GM23338 (cell line): ENCODE data around the gene NKAIN2.

Experiments
- CREB1 ChIP-seq: fragments of 250-450 bp; sonication (Bioruptor Pico); IDR thresholded peaks from 2 replicates; pipeline ENCODE4 v1.5.0; 2020; ENCODE audit warnings: low read depth, mild to moderate bottlenecking, moderate library complexity
- EZH2 ChIP-seq: fragments of 200-600 bp; sonication (generic); IDR thresholded peaks from one replicate; pipeline ENCODE4 v1.8.0; 2017; ENCODE audit warnings: antibody characterized with exemption, mild to moderate bottlenecking, low read depth; ENCODE audit not compliant: unreplicated experiment
- EZH2phosphoT487 ChIP-seq: fragments of 200-600 bp; sonication (generic); IDR thresholded peaks from one replicate; pipeline ENCODE4 v1.8.1; 2018; ENCODE audit warnings: antibody characterized with exemption; ENCODE audit not compliant: unreplicated experiment
- JUNB ChIP-seq: IDR thresholded peaks from one replicate; pipeline ENCODE4 v1.6.1; 2016; ENCODE audit warnings: antibody characterized with exemption; ENCODE audit not compliant: unreplicated experiment
- POLR2AphosphoS5 ChIP-seq: IDR thresholded peaks from 2 replicates; pipeline ENCODE4 v1.6.1; 2016; ENCODE audit warnings: antibody characterized with exemption, low read depth
- ZNF114 ChIP-seq: fragments of 250-450 bp; sonication (Bioruptor Pico); IDR thresholded peaks from 2 replicates; pipeline ENCODE4 v1.5.0; 2020; ENCODE audit warnings: mild to moderate bottlenecking, moderate library complexity
- TF ChIP-seq, protein P1 (sequence below), 2 experiments: fragments of 200-600 bp in 1 of 2; sonication (generic) in 1 of 2; conservative IDR thresholded peaks; 2 replicates each; pipeline versions ENCODE4 v1.5.1 to v1.6.1; 2016 to 2017; ENCODE audit warnings: antibody characterized with exemption in 2 of 2, low read depth in 2 of 2, mild to moderate bottlenecking in 2 of 2, moderate library complexity in 1 of 2
- TF ChIP-seq, protein P2 (sequence below): IDR thresholded peaks from one replicate; pipeline ENCODE4 v1.6.1; 2018; ENCODE audit warnings: antibody characterized with exemption; ENCODE audit not compliant: unreplicated experiment
- TF ChIP-seq, protein P3 (sequence below): fragments of 250-450 bp; sonication (Bioruptor Pico); IDR thresholded peaks from 2 replicates; pipeline ENCODE4 v1.5.0; 2020; ENCODE audit warnings: mild to moderate bottlenecking, moderate library complexity

DNA sequence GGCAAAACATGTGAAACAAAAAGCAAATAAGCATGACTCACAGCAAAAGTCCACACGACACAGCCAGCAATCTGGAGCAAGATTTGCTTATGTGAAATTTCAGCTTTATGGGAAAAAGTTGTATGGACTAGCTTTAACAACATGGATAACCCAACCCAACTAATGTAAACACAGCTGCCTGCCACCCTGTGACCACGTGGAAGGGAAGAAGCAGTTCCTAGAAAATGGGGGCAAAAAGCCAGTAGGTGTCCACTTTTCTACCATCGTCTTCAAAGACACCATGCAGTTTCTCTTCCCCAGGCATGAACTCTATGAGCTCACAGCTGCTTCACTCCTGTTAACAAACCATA lies 733.2 kb downstream of the NKAIN2 start:
- TF ChIP-seq, protein P1, sequence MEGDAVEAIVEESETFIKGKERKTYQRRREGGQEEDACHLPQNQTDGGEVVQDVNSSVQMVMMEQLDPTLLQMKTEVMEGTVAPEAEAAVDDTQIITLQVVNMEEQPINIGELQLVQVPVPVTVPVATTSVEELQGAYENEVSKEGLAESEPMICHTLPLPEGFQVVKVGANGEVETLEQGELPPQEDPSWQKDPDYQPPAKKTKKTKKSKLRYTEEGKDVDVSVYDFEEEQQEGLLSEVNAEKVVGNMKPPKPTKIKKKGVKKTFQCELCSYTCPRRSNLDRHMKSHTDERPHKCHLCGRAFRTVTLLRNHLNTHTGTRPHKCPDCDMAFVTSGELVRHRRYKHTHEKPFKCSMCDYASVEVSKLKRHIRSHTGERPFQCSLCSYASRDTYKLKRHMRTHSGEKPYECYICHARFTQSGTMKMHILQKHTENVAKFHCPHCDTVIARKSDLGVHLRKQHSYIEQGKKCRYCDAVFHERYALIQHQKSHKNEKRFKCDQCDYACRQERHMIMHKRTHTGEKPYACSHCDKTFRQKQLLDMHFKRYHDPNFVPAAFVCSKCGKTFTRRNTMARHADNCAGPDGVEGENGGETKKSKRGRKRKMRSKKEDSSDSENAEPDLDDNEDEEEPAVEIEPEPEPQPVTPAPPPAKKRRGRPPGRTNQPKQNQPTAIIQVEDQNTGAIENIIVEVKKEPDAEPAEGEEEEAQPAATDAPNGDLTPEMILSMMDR (conservative IDR thresholded peaks at IDR 0.05; ENCODE audit: low read depth in 2 of 2): no peak
- TF ChIP-seq, protein P2, sequence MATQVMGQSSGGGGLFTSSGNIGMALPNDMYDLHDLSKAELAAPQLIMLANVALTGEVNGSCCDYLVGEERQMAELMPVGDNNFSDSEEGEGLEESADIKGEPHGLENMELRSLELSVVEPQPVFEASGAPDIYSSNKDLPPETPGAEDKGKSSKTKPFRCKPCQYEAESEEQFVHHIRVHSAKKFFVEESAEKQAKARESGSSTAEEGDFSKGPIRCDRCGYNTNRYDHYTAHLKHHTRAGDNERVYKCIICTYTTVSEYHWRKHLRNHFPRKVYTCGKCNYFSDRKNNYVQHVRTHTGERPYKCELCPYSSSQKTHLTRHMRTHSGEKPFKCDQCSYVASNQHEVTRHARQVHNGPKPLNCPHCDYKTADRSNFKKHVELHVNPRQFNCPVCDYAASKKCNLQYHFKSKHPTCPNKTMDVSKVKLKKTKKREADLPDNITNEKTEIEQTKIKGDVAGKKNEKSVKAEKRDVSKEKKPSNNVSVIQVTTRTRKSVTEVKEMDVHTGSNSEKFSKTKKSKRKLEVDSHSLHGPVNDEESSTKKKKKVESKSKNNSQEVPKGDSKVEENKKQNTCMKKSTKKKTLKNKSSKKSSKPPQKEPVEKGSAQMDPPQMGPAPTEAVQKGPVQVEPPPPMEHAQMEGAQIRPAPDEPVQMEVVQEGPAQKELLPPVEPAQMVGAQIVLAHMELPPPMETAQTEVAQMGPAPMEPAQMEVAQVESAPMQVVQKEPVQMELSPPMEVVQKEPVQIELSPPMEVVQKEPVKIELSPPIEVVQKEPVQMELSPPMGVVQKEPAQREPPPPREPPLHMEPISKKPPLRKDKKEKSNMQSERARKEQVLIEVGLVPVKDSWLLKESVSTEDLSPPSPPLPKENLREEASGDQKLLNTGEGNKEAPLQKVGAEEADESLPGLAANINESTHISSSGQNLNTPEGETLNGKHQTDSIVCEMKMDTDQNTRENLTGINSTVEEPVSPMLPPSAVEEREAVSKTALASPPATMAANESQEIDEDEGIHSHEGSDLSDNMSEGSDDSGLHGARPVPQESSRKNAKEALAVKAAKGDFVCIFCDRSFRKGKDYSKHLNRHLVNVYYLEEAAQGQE: no peak
- TF ChIP-seq EZH2 (no peak), POLR2AphosphoS5 (no peak), CREB1 (CRISPR knock-in tag) (no peak), EZH2phosphoT487 (no peak), JUNB (no peak), ZNF114 (CRISPR knock-in tag) (no peak)
- TF ChIP-seq, protein P3, sequence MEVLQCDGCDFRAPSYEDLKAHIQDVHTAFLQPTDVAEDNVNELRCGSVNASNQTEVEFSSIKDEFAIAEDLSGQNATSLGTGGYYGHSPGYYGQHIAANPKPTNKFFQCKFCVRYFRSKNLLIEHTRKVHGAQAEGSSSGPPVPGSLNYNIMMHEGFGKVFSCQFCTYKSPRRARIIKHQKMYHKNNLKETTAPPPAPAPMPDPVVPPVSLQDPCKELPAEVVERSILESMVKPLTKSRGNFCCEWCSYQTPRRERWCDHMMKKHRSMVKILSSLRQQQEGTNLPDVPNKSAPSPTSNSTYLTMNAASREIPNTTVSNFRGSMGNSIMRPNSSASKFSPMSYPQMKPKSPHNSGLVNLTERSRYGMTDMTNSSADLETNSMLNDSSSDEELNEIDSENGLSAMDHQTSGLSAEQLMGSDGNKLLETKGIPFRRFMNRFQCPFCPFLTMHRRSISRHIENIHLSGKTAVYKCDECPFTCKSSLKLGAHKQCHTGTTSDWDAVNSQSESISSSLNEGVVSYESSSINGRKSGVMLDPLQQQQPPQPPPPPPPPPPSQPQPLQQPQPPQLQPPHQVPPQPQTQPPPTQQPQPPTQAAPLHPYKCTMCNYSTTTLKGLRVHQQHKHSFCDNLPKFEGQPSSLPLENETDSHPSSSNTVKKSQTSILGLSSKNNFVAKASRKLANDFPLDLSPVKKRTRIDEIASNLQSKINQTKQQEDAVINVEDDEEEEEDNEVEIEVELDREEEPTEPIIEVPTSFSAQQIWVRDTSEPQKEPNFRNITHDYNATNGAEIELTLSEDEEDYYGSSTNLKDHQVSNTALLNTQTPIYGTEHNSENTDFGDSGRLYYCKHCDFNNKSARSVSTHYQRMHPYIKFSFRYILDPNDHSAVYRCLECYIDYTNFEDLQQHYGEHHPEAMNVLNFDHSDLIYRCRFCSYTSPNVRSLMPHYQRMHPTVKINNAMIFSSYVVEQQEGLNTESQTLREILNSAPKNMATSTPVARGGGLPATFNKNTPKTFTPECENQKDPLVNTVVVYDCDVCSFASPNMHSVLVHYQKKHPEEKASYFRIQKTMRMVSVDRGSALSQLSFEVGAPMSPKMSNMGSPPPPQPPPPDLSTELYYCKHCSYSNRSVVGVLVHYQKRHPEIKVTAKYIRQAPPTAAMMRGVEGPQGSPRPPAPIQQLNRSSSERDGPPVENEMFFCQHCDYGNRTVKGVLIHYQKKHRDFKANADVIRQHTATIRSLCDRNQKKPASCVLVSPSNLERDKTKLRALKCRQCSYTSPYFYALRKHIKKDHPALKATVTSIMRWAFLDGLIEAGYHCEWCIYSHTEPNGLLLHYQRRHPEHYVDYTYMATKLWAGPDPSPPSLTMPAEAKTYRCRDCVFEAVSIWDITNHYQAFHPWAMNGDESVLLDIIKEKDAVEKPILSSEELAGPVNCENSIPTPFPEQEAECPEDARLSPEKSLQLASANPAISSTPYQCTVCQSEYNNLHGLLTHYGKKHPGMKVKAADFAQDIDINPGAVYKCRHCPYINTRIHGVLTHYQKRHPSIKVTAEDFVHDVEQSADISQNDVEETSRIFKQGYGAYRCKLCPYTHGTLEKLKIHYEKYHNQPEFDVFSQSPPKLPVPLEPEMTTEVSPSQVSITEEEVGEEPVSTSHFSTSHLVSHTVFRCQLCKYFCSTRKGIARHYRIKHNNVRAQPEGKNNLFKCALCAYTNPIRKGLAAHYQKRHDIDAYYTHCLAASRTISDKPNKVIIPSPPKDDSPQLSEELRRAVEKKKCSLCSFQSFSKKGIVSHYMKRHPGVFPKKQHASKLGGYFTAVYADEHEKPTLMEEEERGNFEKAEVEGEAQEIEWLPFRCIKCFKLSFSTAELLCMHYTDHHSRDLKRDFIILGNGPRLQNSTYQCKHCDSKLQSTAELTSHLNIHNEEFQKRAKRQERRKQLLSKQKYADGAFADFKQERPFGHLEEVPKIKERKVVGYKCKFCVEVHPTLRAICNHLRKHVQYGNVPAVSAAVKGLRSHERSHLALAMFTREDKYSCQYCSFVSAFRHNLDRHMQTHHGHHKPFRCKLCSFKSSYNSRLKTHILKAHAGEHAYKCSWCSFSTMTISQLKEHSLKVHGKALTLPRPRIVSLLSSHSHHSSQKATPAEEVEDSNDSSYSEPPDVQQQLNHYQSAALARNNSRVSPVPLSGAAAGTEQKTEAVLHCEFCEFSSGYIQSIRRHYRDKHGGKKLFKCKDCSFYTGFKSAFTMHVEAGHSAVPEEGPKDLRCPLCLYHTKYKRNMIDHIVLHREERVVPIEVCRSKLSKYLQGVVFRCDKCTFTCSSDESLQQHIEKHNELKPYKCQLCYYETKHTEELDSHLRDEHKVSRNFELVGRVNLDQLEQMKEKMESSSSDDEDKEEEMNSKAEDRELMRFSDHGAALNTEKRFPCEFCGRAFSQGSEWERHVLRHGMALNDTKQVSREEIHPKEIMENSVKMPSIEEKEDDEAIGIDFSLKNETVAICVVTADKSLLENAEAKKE (CRISPR knock-in tag): no peak
